GM12874 (cell line): ENCODE results near the gene HOXC11.

Source experiments
- TF ChIP-seq, protein P1 (sequence below): IDR thresholded peaks from 2 replicates; pipeline ENCODE4 v1.5.1; 2011; ENCODE audit warnings: low read depth, mild to moderate bottlenecking, control low read depth, low read length, moderate library complexity; ENCODE audit not compliant: insufficient read depth

Gene HOXC11

DNA sequence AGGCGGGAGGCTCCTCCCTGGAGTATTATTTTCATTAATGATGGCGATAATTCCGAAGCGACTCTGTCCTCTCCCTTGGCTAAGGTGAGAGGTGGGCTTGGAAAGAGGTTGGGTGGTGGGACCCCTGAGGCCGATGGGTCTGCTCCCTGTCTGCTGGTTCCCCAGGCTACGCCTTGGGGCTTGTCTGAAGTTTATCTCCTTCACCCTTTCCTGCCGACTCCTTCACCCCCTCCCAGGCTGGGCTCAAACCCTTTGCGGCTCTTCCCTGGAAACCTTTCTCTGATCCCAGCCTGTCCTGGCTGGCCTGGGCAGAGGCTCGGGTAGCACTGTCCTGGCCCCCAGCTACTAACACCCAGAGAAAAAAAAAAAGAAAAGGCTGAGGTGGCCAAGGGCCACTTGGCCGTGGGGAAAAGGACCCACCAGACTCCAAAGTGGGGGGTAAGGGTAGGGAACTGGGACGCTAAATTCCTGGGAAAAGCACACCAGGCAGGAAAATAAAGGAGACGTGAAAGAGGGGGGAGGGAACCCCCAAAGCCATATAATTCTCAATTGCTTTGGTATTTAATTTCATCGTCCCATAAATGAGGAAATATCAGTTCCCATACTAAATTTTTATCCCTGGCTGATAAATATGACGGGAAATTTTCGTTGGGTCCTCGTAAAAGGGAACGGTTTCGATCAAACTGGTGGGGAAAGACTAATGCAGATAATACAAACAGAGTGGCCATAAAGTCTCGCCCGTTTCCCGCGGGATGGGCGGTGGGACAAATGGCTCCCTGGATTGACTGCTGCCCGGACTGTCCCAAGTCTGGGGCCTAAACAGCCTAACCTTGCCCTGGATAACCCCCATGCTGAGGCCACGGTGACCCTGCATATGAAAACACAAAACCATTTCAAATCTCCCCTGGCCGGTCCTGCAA is 10.0 kb downstream of the HOXC11 start:
- TF ChIP-seq, protein P1, sequence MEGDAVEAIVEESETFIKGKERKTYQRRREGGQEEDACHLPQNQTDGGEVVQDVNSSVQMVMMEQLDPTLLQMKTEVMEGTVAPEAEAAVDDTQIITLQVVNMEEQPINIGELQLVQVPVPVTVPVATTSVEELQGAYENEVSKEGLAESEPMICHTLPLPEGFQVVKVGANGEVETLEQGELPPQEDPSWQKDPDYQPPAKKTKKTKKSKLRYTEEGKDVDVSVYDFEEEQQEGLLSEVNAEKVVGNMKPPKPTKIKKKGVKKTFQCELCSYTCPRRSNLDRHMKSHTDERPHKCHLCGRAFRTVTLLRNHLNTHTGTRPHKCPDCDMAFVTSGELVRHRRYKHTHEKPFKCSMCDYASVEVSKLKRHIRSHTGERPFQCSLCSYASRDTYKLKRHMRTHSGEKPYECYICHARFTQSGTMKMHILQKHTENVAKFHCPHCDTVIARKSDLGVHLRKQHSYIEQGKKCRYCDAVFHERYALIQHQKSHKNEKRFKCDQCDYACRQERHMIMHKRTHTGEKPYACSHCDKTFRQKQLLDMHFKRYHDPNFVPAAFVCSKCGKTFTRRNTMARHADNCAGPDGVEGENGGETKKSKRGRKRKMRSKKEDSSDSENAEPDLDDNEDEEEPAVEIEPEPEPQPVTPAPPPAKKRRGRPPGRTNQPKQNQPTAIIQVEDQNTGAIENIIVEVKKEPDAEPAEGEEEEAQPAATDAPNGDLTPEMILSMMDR = no peak

DNA sequence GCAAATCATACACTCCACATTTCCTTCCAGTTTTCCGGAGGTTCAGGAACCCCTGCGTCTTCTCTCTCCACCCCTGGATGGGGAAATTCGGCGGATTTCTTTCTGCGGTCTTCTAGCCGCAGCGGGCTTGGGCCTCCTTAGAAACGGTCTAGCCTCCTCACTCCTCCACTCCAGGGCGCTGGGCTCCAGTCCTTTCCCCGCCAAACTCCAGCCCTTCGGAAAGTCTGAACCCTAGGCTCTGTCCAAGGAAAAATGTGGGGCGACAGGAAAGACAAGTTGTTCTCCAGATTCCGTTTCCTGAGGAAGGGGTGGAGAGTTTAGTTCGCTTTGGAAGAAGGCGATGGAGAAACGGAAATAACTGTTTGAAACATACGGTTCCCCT is 10.6 kb downstream of the HOXC11 start:
- TF ChIP-seq, protein P1 = no peak

DNA sequence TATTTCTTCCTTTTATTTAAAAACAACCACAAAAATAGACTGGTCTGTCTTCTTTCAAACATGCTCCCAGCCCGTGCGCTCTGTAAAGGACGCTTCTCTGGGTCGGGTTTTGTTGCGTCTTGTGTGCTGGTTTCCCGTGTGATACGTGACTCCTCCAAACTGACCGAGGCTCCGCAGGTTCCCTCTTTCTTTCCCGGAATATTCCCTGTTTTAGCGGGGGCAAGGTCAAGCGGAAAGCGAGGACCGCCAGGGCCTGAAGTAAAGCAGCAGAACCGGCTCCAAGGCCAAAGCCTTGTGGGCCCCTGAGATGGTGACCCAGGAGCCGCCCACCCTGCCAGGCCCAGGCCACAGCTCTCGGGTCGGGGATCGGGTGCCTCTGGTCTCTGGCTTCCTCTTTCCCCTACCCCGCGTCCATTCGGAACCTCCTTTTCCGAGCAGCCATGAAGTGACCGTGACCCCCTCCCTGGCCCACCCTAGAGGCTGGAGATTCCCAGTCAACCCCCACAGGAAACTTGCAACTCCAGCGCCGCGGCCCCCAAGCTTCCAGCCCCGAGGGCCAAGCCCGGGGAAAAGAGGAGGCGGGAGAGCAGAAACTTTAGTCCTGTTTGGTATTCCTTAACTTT is 11.1 kb downstream of the HOXC11 start:
- TF ChIP-seq, protein P1 = no peak

DNA sequence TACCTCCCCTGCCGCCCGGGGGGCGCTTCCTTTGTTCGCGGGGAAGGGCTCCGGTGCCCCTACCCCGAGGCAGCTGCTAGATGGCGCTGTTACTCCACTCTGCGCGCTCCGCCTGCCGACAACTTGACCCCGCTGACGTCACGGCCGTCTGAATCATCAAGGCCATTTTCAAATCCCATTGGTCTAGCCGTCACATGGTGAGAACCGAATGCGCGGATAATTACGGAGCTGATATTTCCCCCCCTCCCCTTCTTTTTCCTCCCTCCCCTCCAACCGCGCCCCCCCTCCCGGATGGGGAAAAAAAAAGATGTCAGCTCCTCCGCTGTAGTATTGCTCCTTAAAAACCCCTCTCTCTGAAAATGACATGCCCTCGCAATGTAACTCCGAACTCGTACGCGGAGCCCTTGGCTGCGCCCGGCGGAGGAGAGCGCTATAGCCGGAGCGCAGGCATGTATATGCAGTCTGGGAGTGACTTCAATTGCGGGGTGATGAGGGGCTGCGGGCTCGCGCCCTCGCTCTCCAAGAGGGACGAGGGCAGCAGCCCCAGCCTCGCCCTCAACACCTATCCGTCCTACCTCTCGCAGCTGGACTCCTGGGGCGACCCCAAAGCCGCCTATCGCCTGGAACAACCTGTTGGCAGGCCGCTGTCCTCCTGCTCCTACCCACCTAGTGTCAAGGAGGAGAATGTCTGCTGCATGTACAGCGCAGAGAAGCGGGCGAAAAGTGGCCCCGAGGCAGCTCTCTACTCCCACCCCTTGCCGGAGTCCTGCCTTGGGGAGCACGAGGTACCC is 12.2 kb downstream of the HOXC11 start, which contains the start of gene HOXC10:
Gene HOXC10, plus strand, starts transcription at position 246 of the 791 bp plus-strand sequence. Its CDS starts 114 bp downstream, at position 360.
- TF ChIP-seq, protein P1 = peak; percentile 80

DNA sequence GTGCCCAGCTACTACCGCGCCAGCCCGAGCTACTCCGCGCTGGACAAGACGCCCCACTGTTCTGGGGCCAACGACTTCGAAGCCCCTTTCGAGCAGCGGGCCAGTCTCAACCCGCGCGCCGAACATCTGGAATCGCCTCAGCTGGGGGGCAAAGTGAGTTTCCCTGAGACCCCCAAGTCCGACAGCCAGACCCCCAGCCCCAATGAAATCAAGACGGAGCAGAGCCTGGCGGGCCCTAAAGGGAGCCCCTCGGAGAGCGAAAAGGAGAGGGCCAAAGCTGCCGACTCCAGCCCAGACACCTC is 12.7 kb downstream of the HOXC11 start:
- TF ChIP-seq, protein P1 = no peak

DNA sequence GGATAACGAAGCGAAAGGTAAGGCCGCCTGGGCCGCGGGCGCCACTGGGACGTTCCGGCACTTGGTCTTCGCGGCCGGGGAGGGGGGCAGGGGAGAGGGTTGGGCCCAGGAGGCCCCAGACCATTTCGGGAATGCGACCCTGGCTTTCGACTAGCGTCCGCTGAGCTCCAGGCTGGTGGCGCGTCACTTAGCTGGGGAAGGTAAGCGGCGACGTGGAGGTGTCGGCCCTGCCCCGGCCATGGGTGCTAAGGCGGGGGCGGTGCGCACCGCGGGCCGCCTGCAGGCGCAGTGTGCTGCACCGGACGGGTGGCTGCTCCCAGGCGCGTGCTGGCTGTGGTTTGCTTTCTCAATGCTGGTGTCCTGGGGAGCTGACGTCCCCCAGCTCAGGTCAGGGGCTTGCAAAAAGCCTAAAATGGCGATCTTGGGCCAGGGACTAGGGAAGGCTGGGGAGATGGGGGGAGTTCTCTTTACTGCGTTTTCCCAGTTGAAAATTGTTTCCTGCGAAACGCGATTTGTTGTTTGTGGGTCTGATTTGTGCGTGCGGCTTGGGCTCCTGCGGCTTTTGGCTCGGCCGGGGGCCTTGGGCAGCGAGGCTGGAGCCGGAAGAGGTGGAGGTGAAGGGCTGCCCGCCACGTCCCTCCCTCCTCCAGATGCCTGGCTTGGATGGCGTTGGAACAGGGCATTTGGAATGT is 13.2 kb downstream of the HOXC11 start:
- TF ChIP-seq, protein P1 = no peak
